ENCODE measurements around the gene FOXN1.
A peak's percentile ranks its signal among the peaks of the same experiment; 100 is the strongest.

FOXN1 gene

DNA sequence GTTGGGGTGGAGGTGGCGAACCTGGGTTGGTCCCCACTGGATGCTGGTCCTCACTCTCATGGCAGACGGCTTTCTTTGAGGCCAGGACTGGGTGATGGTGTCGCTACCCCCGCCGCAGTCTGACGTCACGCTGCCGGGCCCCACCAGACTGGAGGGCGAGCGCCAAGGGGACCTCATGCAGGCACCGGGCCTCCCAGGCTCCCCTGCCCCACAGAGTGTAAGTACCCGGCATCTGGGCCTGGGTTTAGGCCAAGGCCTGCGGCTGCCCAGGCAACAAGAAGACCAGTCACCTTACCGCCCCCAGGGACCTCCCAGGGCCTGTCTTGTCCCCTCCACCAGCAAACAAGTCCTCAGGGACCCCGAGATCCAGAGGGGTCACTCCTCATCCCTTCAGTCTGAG is 17.7 kb downstream of the FOXN1 start:
- TF ChIP-seq, protein P1, sequence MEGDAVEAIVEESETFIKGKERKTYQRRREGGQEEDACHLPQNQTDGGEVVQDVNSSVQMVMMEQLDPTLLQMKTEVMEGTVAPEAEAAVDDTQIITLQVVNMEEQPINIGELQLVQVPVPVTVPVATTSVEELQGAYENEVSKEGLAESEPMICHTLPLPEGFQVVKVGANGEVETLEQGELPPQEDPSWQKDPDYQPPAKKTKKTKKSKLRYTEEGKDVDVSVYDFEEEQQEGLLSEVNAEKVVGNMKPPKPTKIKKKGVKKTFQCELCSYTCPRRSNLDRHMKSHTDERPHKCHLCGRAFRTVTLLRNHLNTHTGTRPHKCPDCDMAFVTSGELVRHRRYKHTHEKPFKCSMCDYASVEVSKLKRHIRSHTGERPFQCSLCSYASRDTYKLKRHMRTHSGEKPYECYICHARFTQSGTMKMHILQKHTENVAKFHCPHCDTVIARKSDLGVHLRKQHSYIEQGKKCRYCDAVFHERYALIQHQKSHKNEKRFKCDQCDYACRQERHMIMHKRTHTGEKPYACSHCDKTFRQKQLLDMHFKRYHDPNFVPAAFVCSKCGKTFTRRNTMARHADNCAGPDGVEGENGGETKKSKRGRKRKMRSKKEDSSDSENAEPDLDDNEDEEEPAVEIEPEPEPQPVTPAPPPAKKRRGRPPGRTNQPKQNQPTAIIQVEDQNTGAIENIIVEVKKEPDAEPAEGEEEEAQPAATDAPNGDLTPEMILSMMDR (IDR thresholded peaks at IDR 0.05; ENCODE audit: low read depth, low read length): no peak
- DNase-seq (ENCODE audit: extremely low read depth, low read depth): no peak

DNA sequence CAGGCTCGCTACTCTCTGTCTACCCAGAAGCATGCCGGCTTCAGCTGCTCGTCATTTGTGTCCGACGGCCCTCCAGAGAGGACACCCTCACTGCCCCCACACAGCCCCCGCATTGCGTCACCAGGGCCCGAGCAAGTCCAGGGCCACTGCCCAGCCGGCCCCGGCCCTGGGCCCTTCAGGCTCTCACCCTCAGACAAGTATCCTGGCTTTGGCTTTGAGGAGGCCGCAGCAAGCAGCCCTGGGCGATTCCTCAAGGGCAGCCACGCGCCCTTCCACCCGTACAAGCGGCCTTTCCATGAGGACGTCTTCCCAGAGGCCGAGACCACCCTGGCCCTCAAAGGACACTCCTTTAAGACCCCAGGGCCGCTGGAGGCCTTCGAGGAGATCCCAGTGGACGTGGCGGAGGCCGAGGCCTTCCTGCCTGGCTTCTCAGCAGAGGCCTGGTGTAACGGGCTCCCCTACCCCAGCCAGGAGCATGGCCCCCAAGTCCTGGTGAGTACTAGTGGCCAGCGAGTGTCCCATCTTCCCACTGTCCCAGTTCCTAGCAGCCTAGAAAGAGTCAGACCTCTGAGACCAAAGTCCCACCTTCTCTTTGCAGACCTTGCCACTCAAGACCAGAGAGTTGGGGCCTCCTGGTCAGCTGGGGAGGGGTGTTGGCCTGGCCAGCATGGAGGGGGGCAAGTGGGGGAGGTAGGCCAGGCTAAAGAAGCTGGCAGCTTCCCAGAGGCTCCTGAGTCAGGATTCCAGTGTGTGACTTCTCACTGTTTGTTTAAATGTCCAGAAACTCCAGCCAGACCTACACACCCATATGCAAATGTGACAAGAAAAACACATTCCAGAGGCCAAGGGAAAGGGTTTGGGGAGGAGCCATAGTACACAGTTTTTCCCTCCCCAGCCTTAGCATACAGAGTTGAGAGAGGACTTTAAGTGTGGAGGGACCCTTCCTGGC is 18.6 kb downstream of the FOXN1 start:
- DNase-seq (ENCODE audit: extremely low read depth, low read depth): peak; percentile 4
- TF ChIP-seq, protein P1 (IDR thresholded peaks at IDR 0.05; ENCODE audit: low read depth, low read length): no peak

GRCh38 chr17:28526381-28526780 is 20.2 kb downstream of the FOXN1 start:
- TF ChIP-seq, protein P1 (IDR thresholded peaks at IDR 0.05; ENCODE audit: low read depth, low read length): no peak
- no peak for DNase-seq (ENCODE audit: extremely low read depth, low read depth)

GRCh38 chr17:28527181-28527681 is 21.1 kb downstream of the FOXN1 start:
- TF ChIP-seq, protein P1 (IDR thresholded peaks at IDR 0.05; ENCODE audit: low read depth, low read length): no peak
- DNase-seq (ENCODE audit: extremely low read depth, low read depth): no peak

DNA sequence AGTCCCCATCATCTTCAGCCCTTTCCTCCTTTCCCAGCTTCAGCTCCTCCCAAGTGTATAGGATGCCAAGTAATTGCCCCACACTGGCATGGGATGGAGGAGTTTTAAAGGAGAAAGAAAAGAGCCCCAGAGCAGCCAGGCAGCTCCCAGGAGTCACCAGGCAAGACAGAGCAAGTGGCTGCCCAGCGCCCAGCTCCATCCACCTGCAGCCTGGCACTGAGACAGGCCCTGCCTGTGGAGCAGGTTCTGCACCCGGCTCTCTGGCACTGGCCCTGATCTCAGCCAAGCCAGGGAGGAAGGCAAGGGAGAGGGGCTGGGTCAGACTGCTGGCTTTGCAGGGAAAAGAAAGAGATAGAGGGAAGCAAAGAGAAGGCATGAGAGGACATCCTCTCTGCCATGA is 21.7 kb downstream of the FOXN1 start:
- TF ChIP-seq, protein P1 (IDR thresholded peaks at IDR 0.05; ENCODE audit: low read depth, low read length): no peak
- no peak for DNase-seq (ENCODE audit: extremely low read depth, low read depth)

GRCh38 chr17:28528327-28529012 is 22.3 kb downstream of the FOXN1 start:
- DNase-seq (ENCODE audit: extremely low read depth, low read depth): no peak
- TF ChIP-seq, protein P1 (IDR thresholded peaks at IDR 0.05; ENCODE audit: low read depth, low read length): no peak

- TF ChIP-seq, protein P1 (IDR thresholded peaks at IDR 0.05; ENCODE audit: low read depth, low read length): no peak
These were observed 22.9 kb downstream of the FOXN1 start for GRCh38 chr17:28529013-28529400.

More at GRCh38 chr17:28529013-28529400, 22.9 kb downstream of the FOXN1 start:
- no peak for DNase-seq (ENCODE audit: extremely low read depth, low read depth)
